ENCODE measurements around the gene NKG7. TPM values are rescaled to one million over a fixed set of nuclear protein-coding genes. Genes with fewer than 3 reads are reported as not detected.
"Not testable (repeated sequence)": the region's sequence is repeated elsewhere in the genome, so short reads cannot be mapped to it uniquely, and the experiment has no call there.

NKG7 gene
- total RNA-seq, 2 donors from 2014 or later = not detected

- 14 to 24% methylated on average over 6 of the region's 6 CpGs for WGBS, 2 donors
- ATAC-seq (no peak), DNase-seq (peak; percentile 21 to 32 (median 28))
- Histone ChIP-seq H3K9me3 (peaks cover 0 to 10% (median 0%) of the 10 kb centered on the region in 3 donors), H3K27ac (peak overlapping the region in 1 of 4 donors; percentile 41), H3K4me3 (no peak overlapping the region), H3K36me3 (replicated peaks in 1 of 2; ENCODE audit: insufficient read depth in 1 of 2, low read depth in 2 of 2) (no peaks in the 10 kb centered on the region), H3K27me3 (no peaks in the 10 kb centered on the region), H3K4me1 (no peaks in the 10 kb centered on the region)
- intact Hi-C loops (cut with DNase I) = no loop called here
- TF ChIP-seq CTCF (IDR thresholded peaks at IDR 0.05) (peak; percentile 11 to 64 (median 48)), POLR2A (IDR thresholded peaks at IDR 0.05) (no peak)
Measured at GRCh38 chr19:51407511-51408131, 35.2 kb upstream of the NKG7 start.

DNA sequence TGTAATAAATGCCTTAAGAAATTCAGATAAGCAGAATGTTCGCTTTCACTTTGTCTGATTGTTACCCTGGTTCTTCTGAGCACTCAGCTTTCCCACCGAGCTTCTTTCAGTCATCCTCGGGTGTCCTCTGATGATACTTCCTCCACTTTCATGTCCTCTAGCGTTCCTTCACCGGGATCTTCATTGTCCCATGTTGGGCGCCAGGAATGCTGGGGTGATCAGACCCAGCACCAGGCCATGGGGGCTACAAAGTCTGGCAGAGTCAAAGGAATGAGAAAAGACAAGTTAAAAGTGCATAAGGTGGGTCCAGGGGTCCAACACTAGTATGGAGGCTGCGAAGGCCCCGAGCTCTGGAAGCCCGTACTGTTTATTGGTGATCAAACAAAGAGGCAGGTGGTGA, 29.7 kb upstream of the NKG7 start:
- intact Hi-C loops (cut with DNase I) = no loop called here
- peaks cover 0 to 19% (median 0%) of the 10 kb centered on the region in 3 donors for H3K9me3 ChIP-seq
- WGBS, 2 donors = 85 to 89% methylated on average over 9 of the region's 9 CpGs
- no peak for TF ChIP-seq POLR2A (IDR thresholded peaks at IDR 0.05)
- TF ChIP-seq CTCF (IDR thresholded peaks at IDR 0.05) = no peak
- ATAC-seq (no peak), DNase-seq (no peak)
- no peak overlapping the region for H3K27ac ChIP-seq
- H3K27me3 ChIP-seq = no peaks in the 10 kb centered on the region
- H3K4me3 ChIP-seq = no peak overlapping the region
- H3K36me3 ChIP-seq (replicated peaks in 1 of 2; ENCODE audit: insufficient read depth in 1 of 2, low read depth in 2 of 2) = no peaks in the 10 kb centered on the region
- no peaks in the 10 kb centered on the region for H3K4me1 ChIP-seq

GRCh38 chr19:51399936-51400335, 27.5 kb upstream of the NKG7 start:
- 72 to 74% methylated on average over 7 of the region's 7 CpGs for WGBS, 2 donors
- H3K27ac ChIP-seq = not testable (repeated sequence)

DNA sequence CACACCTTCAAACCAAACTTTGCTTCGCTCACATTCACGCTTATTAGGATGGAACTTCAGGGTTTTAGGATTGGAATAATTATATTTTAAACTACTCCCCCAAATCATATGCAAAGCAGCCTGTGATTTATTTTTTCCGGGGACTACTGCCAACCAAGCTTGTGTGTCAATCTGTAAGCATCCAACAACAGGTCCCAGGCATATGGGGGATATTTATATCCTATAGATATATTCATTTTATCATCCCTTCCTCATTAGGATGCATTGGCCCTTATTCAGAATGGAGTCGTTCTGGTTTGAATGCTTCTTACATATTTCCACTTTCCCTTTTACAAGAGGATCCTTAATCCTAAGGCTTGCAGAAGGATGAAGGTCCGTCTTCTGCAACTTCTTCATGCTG, 26.8 kb upstream of the NKG7 start:
- no peak overlapping the region for H3K27ac ChIP-seq
- ATAC-seq (no peak), DNase-seq (no peak)
- H3K36me3 ChIP-seq (replicated peaks in 1 of 2; ENCODE audit: insufficient read depth in 1 of 2, low read depth in 2 of 2) = no peaks in the 10 kb centered on the region
- no peaks in the 10 kb centered on the region for H3K27me3 ChIP-seq
- WGBS, 2 donors = 72 to 83% methylated on average over 5 of the region's 5 CpGs
- peaks cover 0 to 19% (median 0%) of the 10 kb centered on the region in 3 donors for H3K9me3 ChIP-seq
- H3K4me1 ChIP-seq = peaks cover 6% of the 10 kb centered on the region
- intact Hi-C loops (cut with DNase I) = loop anchor here (10.0 kb wide), 1 partner anchor 54 kb away; the partner anchor contains the start of gene VSIG10L
- no peak overlapping the region for H3K4me3 ChIP-seq
- TF ChIP-seq POLR2A (IDR thresholded peaks at IDR 0.05) (no peak), CTCF (IDR thresholded peaks at IDR 0.05) (no peak)

More at GRCh38 chr19:51399936-51400335, 27.5 kb upstream of the NKG7 start:
- not testable (repeated sequence) for ATAC-seq; H3K36me3 ChIP-seq (replicated peaks in 1 of 2; ENCODE audit: insufficient read depth in 1 of 2, low read depth in 2 of 2); H3K27me3 ChIP-seq; H3K4me3 ChIP-seq; DNase-seq; H3K4me1 ChIP-seq
- intact Hi-C loops (cut with DNase I) = loop anchor here (10.0 kb wide), 1 partner anchor 55 kb away; the partner anchor contains the start of gene VSIG10L
- peaks cover 0 to 19% (median 0%) of the 10 kb centered on the region in 3 donors for H3K9me3 ChIP-seq

DNA sequence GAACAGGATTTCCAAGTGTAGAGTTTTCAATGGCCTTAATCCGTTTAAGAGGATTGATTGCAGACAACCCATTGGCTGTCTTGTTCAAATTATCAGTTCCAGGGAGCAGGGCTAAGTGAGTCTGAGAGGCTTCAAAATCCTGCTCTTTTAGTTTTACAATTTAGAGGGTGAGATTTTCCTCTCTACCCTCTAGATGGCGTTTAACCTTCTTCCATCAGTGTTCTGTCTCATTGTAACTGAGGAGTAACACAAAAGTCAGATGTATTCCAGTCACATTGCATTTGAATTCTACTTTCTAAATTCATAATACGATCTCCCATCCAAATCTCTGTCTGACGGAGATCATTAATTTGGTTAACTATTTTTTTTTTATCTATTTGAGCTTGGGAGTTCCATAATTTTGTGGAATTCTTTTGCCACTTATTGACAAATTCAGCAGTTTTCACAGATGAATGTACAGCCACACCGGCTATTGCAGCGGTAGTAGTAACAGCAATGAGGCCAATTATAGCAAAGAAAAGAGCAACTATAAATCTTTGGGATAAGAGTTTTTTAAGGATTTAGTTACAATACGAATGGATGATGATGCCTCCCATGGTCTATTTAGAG, 25.7 kb upstream of the NKG7 start:
- H3K9me3 ChIP-seq = peaks cover 0 to 15% (median 0%) of the 10 kb centered on the region in 3 donors
- no peaks in the 10 kb centered on the region for H3K36me3 ChIP-seq (replicated peaks in 1 of 2; ENCODE audit: insufficient read depth in 1 of 2, low read depth in 2 of 2)
- H3K27me3 ChIP-seq = no peaks in the 10 kb centered on the region
- ATAC-seq (no peak), DNase-seq (no peak)
- H3K4me1 ChIP-seq = peaks cover 10% of the 10 kb centered on the region
- H3K4me3 ChIP-seq = no peak overlapping the region
- H3K27ac ChIP-seq = no peak overlapping the region
- 37 to 41% methylated on average over 7 of the region's 7 CpGs for WGBS, 2 donors
- TF ChIP-seq CTCF (IDR thresholded peaks at IDR 0.05) (peak in 6 of 7 experiments; percentile 17 to 46 (median 36)), POLR2A (IDR thresholded peaks at IDR 0.05) (no peak)
- intact Hi-C loops (cut with DNase I) = loop anchor here (10.0 kb wide), 1 partner anchor 53 kb away; the partner anchor contains the start of gene VSIG10L

- ATAC-seq; DNase-seq; H3K27me3 ChIP-seq; H3K4me1 ChIP-seq; H3K27ac ChIP-seq; H3K36me3 ChIP-seq (replicated peaks in 1 of 2; ENCODE audit: insufficient read depth in 1 of 2, low read depth in 2 of 2); H3K9me3 ChIP-seq; H3K4me3 ChIP-seq: not testable (repeated sequence)
- 73 to 74% methylated on average over 9 of the region's 9 CpGs for WGBS, 2 donors
- intact Hi-C loops (cut with DNase I) = loop anchor here (10.0 kb wide), 1 partner anchor 53 kb away; the partner anchor contains the start of gene VSIG10L
Measured at GRCh38 chr19:51397453-51397852, 25.0 kb upstream of the NKG7 start.

Data from body of pancreas (tissue), 4 donors.